GM10847 (cell line): ENCODE measurements around the gene SNW1.

Experiments used
- POLR2A ChIP-seq: IDR thresholded peaks from 2 replicates; pipeline ENCODE4 v1.6.1; 2011; ENCODE audit not compliant: insufficient read length; ENCODE audit errors: extremely low read depth

SNW1 gene

GRCh38 chr14:77752266-77752665 is 8.7 kb downstream of the SNW1 start:
- TF ChIP-seq POLR2A, result no peak

- no peak for TF ChIP-seq POLR2A
These were observed 14.8 kb downstream of the SNW1 start for GRCh38 chr14:77746064-77746702.

GRCh38 chr14:77741438-77741837 is 19.5 kb downstream of the SNW1 start:
- TF ChIP-seq POLR2A, result no peak

GRCh38 chr14:77738559-77739250 is 22.3 kb downstream of the SNW1 start:
- no peak for TF ChIP-seq POLR2A

GRCh38 chr14:77730976-77731497 is 29.9 kb downstream of the SNW1 start:
- no peak for TF ChIP-seq POLR2A

- TF ChIP-seq POLR2A, result no peak
These were observed 38.7 kb downstream of the SNW1 start for GRCh38 chr14:77722301-77722700.

- no peak for TF ChIP-seq POLR2A
These were observed 39.5 kb downstream of the SNW1 start for GRCh38 chr14:77721437-77721836.

- TF ChIP-seq POLR2A, result no peak
These were observed 43.2 kb downstream of the SNW1 start for GRCh38 chr14:77717608-77718305.

GRCh38 chr14:77714926-77715325 is 46.0 kb downstream of the SNW1 start:
- TF ChIP-seq POLR2A, result no peak

GRCh38 chr14:77710364-77710763 is 50.6 kb downstream of the SNW1 start:
- TF ChIP-seq POLR2A, result no peak

GRCh38 chr14:77709412-77709811 is 51.5 kb downstream of the SNW1 start:
- TF ChIP-seq POLR2A, result no peak

- TF ChIP-seq POLR2A, result no peak
These were observed 52.2 kb downstream of the SNW1 start for GRCh38 chr14:77708749-77709148.

- peak; percentile 90 for TF ChIP-seq POLR2A
These were observed 53.1 kb downstream of the SNW1 start, which contains the start of the genes ALKBH1 and SLIRP for GRCh38 chr14:77707724-77708408. TSS of gene ALKBH1 (minus strand) at chr14:77708023. CDS start at chr14:77708004, 19 bp downstream. TSS of gene SLIRP (plus strand) at chr14:77708103. CDS start at chr14:77708112, 9 bp downstream.

GRCh38 chr14:77707355-77707723 is 53.6 kb downstream of the SNW1 start:
- TF ChIP-seq POLR2A, result no peak

GRCh38 chr14:77691259-77691658 is 69.7 kb downstream of the SNW1 start:
- TF ChIP-seq POLR2A, result no peak
